ENCODE data around the gene MTOR. TPM values are rescaled to one million over a fixed set of nuclear protein-coding genes. Genes with fewer than 3 reads are reported as not detected.
A peak's percentile ranks its signal among the peaks of the same experiment; 100 is the strongest.

The MTOR gene
- total and polyA plus RNA-seq, 2 of the 8 experiments (the other 6 are each of a cell fraction or from before 2014, with no cell fraction given) = 44.2 to 76.8 TPM

GRCh38 chr1:11301601-11302000 lies 39.2 kb upstream of the MTOR start:
- Histone ChIP-seq H3K18ac (ENCODE audit: extremely low read depth, low read length) (no peak overlapping the region), H3K27me3 (replicated peaks in 1 of 4; ENCODE audit: control insufficient read depth in 3 of 4, extremely low read depth in 1 of 4, insufficient read depth in 3 of 4, low read length in 3 of 4) (no peaks in the 10 kb centered on the region), H2BK5ac (ENCODE audit: low read depth, low read length) (no peak overlapping the region), H2BK12ac (ENCODE audit: low read depth, low read length) (0 out of 2 replicates have a peak overlapping the region, but pooled peaks have one; percentile 3), H3K79me1 (ENCODE audit: low read depth, low read length) (no peaks in the 10 kb centered on the region), H3K4me2 (ENCODE audit: insufficient read depth in 1 of 2, low read depth in 2 of 2, low read length in 2 of 2) (no peak overlapping the region), H3K4me1 (replicated peaks in 1 of 4; ENCODE audit: control insufficient read depth in 3 of 4, insufficient read depth in 4 of 4, low read length in 3 of 4) (peaks cover 0 to 10% (median 5%) of the 10 kb centered on the region in 4 experiments; a peak in 6 of 7 replicates), H2AFZ (ENCODE audit: low read length) (no peak overlapping the region), H3K23ac (ENCODE audit: insufficient read length) (no peak overlapping the region), H4K91ac (replicated peaks; ENCODE audit: insufficient read length, low read length) (no peak overlapping the region), H3K4ac (replicated peaks; ENCODE audit: insufficient read length, low read depth, low read length) (no peak overlapping the region), H4K20me1 (replicated peaks in 1 of 2; ENCODE audit: control insufficient read depth in 1 of 2, insufficient read depth in 2 of 2, low read length in 2 of 2) (no peaks in the 10 kb centered on the region), H2AK5ac (ENCODE audit: low read depth, low read length) (no peak overlapping the region), H3K23me2 (ENCODE audit: low read depth, low read length) (no peaks in the 10 kb centered on the region), H3K36me3 (ENCODE audit: control insufficient read depth in 2 of 4, insufficient read depth in 4 of 4, low read length in 3 of 4) (no peaks in the 10 kb centered on the region), H2BK15ac (ENCODE audit: low read length) (no peak overlapping the region), H3K79me2 (ENCODE audit: control insufficient read depth in 1 of 2, insufficient read depth in 2 of 2, low read length in 2 of 2) (no peaks in the 10 kb centered on the region), H3K56ac (replicated peaks; ENCODE audit: insufficient read length, low read depth, low read length) (no peak overlapping the region), H2BK120ac (replicated peaks; ENCODE audit: low read depth, low read length) (no peak overlapping the region), H3K9me3 (ENCODE audit: insufficient read depth in 2 of 2, low read depth in 1 of 2, low read length in 1 of 2) (peaks cover 0 to 5% of the 10 kb centered on the region in 2 experiments; a peak in 1 of 4 replicates), H4K8ac (ENCODE audit: extremely low read depth, insufficient read depth, low read length) (no peak overlapping the region), H3K14ac (ENCODE audit: insufficient read length) (no peak overlapping the region), H3K9ac (replicated peaks in 1 of 4; ENCODE audit: extremely low read depth in 1 of 4, low read depth in 3 of 4, low read length in 3 of 4) (no peak overlapping the region), H2BK20ac (ENCODE audit: low read length) (no peak overlapping the region), H4K5ac (ENCODE audit: insufficient read length, low read depth, low read length) (no peak overlapping the region), H3K4me3 (ENCODE audit: extremely low read depth in 1 of 4, insufficient read depth in 2 of 4, low read depth in 3 of 4, low read length in 4 of 4) (no peak overlapping the region), H3K27ac (ENCODE audit: low read depth, low read length) (no peak overlapping the region)
- DNase-seq (ENCODE audit: low read depth in 1 of 2, low spot score in 2 of 2) (no peak), FAIRE-seq (no peak)
- ChIA-PET POLR2A (ENCODE audit: partially characterized antibody) (interaction anchor here (0.6 to 2.0 kb wide), 4 partner anchors 11 to 60 kb away, joined by 3 to 7 read pairs (median 4); partner anchors contain the start of gene UBIAD1), CTCF (ENCODE audit: partially characterized antibody) (interaction anchor here (1.3 to 3.5 kb wide), 5 partner anchors 13 to 341 kb away, joined by 4 to 14 read pairs (median 5); no protein-coding TSS in a partner anchor)
- WGBS, 2 experiments (ENCODE audit: extremely low coverage in 1 of 2, insufficient coverage in 1 of 2, insufficient read length in 1 of 2, insufficient replicate concordance in 2 of 2, low coverage in 1 of 2, low lambda C conversion rate in 2 of 2, missing lambda C conversion rate in 1 of 2) = 89% methylated on average over 9 of the region's 9 CpGs; no CpG with 5 or more reads in 1 of the 2 experiments
- TF ChIP-seq POLR2AphosphoS5 (IDR thresholded peaks at IDR 0.05; ENCODE audit: low read depth, low read length) = no peak
- no peak for TF ChIP-seq CEBPB (IDR thresholded peaks at IDR 0.05; ENCODE audit: low read depth, low read length)
- TF ChIP-seq BRCA1 (IDR thresholded peaks at IDR 0.05; ENCODE audit: low read depth, low read length) = no peak

Data from H1 (cell line).